ENCODE measurements around the gene CDKN1A. TPM values are rescaled to one million over a fixed set of nuclear protein-coding genes. Genes with fewer than 3 reads are reported as not detected.

CDKN1A gene
- total RNA-seq, 1 donor from 2014 or later = 50.4 TPM

DNA sequence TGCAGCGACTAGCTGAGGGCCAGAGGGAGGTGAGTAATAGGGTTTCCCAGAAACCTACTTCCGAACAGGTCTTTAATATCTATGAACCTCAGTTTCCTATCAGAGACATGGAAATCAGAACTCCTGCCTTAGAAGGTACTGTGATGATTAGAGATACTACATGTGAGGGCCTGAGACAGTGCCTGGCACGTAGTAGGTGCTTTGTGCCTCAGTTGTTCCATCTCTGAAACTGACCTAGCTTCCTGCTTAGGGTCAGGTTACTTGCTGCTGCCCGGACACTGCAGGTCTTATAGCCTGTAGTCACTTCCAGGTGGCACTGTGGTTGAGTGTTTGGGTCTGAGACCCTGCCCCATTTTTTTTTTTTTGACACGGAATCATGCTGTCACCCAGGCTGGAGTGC lies 40.0 kb downstream of the CDKN1A start:
- intact Hi-C loops (cut with micrococcal nuclease) = no loop called here
- CTCF ChIA-PET = no interaction called here
- Mint-ChIP-seq H3K27ac (no peak overlapping the region), H3K4me3 (no peak overlapping the region), H3K4me1 (peaks cover 15% of the 10 kb centered on the region), H3K27me3 (no peaks in the 10 kb centered on the region), H3K9me3 (no peaks in the 10 kb centered on the region), H3K36me3 (ENCODE audit: low read depth) (no peaks in the 10 kb centered on the region)
- DNase-seq (no peak), ATAC-seq (ENCODE audit: low read depth) (no peak)
- TF ChIP-seq, protein P1, sequence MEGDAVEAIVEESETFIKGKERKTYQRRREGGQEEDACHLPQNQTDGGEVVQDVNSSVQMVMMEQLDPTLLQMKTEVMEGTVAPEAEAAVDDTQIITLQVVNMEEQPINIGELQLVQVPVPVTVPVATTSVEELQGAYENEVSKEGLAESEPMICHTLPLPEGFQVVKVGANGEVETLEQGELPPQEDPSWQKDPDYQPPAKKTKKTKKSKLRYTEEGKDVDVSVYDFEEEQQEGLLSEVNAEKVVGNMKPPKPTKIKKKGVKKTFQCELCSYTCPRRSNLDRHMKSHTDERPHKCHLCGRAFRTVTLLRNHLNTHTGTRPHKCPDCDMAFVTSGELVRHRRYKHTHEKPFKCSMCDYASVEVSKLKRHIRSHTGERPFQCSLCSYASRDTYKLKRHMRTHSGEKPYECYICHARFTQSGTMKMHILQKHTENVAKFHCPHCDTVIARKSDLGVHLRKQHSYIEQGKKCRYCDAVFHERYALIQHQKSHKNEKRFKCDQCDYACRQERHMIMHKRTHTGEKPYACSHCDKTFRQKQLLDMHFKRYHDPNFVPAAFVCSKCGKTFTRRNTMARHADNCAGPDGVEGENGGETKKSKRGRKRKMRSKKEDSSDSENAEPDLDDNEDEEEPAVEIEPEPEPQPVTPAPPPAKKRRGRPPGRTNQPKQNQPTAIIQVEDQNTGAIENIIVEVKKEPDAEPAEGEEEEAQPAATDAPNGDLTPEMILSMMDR (IDR thresholded peaks at IDR 0.05) = no peak
- POLR2A ChIA-PET = no interaction called here

GRCh38 chr6:36719126-36719525 lies 40.6 kb downstream of the CDKN1A start:
- POLR2A ChIA-PET = no interaction called here
- H3K36me3 Mint-ChIP-seq (ENCODE audit: low read depth) = no peaks in the 10 kb centered on the region

GRCh38 chr6:36720251-36721141 lies 42.0 kb downstream of the CDKN1A start:
- intact Hi-C loops (cut with micrococcal nuclease) = no loop called here
- Mint-ChIP-seq H3K4me1 (peaks cover 29% of the 10 kb centered on the region), H3K27ac (no peak overlapping the region), H3K9me3 (no peaks in the 10 kb centered on the region), H3K27me3 (no peaks in the 10 kb centered on the region), H3K4me3 (no peak overlapping the region), H3K36me3 (ENCODE audit: low read depth) (no peaks in the 10 kb centered on the region)
- TF ChIP-seq, protein P1 (IDR thresholded peaks at IDR 0.05) = no peak
- ChIA-PET CTCF (interaction anchor here (0.9 to 1.4 kb wide), 2 partner anchors 105 to 106 kb away, joined by 3 read pairs; no protein-coding TSS in a partner anchor), POLR2A (interaction anchor here (0.6 to 1.6 kb wide), 8 partner anchors 13 to 407 kb away, joined by 3 to 7 read pairs (median 4); partner anchors contain the start of genes CDKN1A and PPIL1)
- no peak for DNase-seq
- no peak for ATAC-seq (ENCODE audit: low read depth)

More at GRCh38 chr6:36719126-36719525, 40.6 kb downstream of the CDKN1A start:
- no peaks in the 10 kb centered on the region for H3K9me3 Mint-ChIP-seq
- DNase-seq (no peak), ATAC-seq (ENCODE audit: low read depth) (no peak)
- H3K27ac Mint-ChIP-seq = no peak overlapping the region
- intact Hi-C loops (cut with micrococcal nuclease) = no loop called here
- H3K27me3 Mint-ChIP-seq = no peaks in the 10 kb centered on the region
- CTCF ChIA-PET = no interaction called here
- H3K4me1 Mint-ChIP-seq = peaks cover 15% of the 10 kb centered on the region
- peak overlapping the region; percentile 3 for H3K4me3 Mint-ChIP-seq
- TF ChIP-seq, protein P1 (IDR thresholded peaks at IDR 0.05) = no peak

- no peak overlapping the region for H3K27ac Mint-ChIP-seq
These were observed 43.0 kb downstream of the CDKN1A start for GRCh38 chr6:36721369-36722140.

More at GRCh38 chr6:36721369-36722140, 43.0 kb downstream of the CDKN1A start:
- no peaks in the 10 kb centered on the region for H3K9me3 Mint-ChIP-seq
- H3K4me1 Mint-ChIP-seq = peaks cover 39% of the 10 kb centered on the region
- no peak for ATAC-seq (ENCODE audit: low read depth)
- no peaks in the 10 kb centered on the region for H3K36me3 Mint-ChIP-seq (ENCODE audit: low read depth)
- no peak for DNase-seq
- POLR2A ChIA-PET = interaction anchor here (1.3 to 1.6 kb wide), 2 partner anchors 37 to 42 kb away, joined by 4 to 7 read pairs; partner anchors contain the start of gene CDKN1A
- intact Hi-C loops (cut with micrococcal nuclease) = no loop called here
- TF ChIP-seq, protein P1 (IDR thresholded peaks at IDR 0.05) = no peak
- no peaks in the 10 kb centered on the region for H3K27me3 Mint-ChIP-seq
- CTCF ChIA-PET = no interaction called here
- H3K4me3 Mint-ChIP-seq = no peak overlapping the region

Measured in activated B cell treated with CpG ODN at 0.5 μM for 24 hours (primary cell).